ENCODE results near the gene CAMK2N1.

- TF ChIP-seq, protein P1, sequence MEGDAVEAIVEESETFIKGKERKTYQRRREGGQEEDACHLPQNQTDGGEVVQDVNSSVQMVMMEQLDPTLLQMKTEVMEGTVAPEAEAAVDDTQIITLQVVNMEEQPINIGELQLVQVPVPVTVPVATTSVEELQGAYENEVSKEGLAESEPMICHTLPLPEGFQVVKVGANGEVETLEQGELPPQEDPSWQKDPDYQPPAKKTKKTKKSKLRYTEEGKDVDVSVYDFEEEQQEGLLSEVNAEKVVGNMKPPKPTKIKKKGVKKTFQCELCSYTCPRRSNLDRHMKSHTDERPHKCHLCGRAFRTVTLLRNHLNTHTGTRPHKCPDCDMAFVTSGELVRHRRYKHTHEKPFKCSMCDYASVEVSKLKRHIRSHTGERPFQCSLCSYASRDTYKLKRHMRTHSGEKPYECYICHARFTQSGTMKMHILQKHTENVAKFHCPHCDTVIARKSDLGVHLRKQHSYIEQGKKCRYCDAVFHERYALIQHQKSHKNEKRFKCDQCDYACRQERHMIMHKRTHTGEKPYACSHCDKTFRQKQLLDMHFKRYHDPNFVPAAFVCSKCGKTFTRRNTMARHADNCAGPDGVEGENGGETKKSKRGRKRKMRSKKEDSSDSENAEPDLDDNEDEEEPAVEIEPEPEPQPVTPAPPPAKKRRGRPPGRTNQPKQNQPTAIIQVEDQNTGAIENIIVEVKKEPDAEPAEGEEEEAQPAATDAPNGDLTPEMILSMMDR (conservative IDR thresholded peaks at IDR 0.05 in 1 of 2, IDR thresholded peaks at IDR 0.05 in 1 of 2; ENCODE audit: low read depth in 1 of 2, low read length in 2 of 2) = no peak
- no peak for TF ChIP-seq EZH2 (IDR thresholded peaks at IDR 0.05; ENCODE audit: low read length, missing control alignments)
Observed at GRCh38 chr1:20500716-20501115, 14.7 kb upstream of the CAMK2N1 start.
